Stimulated activated CD8-positive, alpha-beta memory T cell treated with anti-CD3 and anti-CD28 coated beads, Interleukin-7, amount 100 ng/mL, for 4 hours (primary cell): ENCODE measurements around the gene PTTG1IP.

Source experiments
- DNase-seq, 2 donors: peaks; one replicate each; pipeline ENCODE4 v3.0.0-alpha.2; 2020; ENCODE audit warnings: low read depth in 2 of 2

Gene PTTG1IP

DNA sequence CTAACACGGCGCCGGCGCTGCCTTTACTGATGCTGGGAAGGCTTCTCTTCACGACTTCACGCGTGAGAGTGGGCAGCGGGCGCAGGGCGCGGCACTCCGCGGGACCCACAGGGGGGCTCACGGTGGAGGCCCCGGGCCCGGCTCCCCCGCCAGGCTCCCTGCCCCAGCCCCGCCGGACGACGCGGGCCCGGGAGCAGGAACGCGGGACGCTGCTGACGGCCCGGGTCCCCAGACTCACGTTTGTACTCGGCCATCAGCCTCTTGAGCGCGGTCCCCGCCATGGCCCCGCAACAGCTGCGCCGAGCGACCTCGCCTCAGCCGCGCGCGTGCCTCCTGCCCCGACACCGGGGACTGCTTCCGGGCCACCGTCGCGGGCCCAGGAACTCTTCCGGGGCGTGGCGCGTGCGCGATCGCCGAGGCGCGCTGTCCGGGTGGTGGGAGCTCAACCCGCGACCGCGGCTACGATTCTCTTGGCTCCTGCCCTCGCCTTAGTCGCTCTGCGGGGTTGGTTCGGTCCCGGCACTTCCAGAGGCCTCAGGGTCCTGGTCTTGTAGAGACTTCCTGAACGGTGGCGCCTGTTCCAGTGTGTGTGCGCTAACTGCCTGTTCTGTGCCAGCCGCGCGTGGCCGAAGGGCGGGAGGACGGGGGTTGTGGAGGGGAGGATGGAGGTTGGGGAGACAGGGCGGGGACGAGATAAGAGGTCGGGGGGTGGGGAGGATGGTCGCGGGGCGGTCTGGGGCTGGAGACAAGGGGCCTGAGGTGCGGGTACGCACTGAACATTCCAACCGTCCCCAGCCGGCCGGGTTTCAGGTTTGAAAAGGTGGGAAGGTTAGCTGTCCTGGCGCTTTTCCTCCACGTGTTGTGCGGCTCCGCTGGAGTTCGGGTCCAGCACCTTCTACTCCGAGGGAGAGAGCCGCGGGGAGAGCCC is 71.8 kb downstream of the PTTG1IP start, which contains the start of gene UBE2G2:
UBE2G2 (minus strand) TSS at position 353 of the 928 bp plus-strand sequence; CDS start at position 281, 72 bp downstream.
- peak; percentile 54 to 83 for DNase-seq

DNA sequence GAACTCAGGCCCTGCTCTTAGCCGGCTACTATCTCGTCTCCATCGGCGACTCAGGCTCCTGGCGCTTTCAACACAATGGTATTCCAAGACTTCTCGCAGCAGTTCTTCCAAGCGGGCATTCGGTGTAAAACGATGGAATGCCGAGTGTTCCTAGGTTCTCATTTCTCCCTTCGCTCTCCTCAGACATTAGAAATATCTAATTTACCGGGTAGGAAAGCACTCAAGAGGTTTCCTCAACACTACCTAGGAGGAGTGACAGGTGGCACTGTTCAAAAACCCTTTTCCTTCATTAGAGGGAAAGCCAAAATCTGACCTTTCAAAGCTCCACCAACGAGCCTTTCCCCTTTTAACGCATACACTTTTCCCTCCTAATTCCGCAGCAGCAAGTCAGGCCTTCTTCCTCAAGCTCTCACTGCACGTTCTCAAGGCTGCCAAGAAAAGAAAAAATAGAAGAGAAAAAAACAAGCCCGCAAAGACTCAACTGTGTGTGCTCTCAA is 72.5 kb downstream of the PTTG1IP start:
- no peak for DNase-seq

DNA sequence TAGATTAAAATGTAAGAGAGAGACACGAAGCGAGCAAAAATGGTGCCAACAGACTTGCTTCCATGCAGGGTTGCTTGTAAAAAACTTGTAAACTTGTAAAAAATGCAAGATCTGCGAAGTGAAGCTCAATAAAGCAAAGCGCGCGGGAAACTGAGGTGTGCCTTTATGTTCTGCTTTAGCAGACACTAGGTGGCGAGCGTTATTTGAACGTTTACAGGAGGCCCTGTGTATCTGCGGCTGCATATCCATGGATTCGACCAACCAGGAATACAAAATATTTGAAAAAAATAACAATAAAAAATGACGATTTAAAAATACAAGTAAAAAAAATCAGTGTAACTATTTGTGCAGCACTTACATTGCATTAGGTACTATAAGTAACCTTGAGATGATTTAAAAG is 73.4 kb downstream of the PTTG1IP start:
- no peak for DNase-seq

DNA sequence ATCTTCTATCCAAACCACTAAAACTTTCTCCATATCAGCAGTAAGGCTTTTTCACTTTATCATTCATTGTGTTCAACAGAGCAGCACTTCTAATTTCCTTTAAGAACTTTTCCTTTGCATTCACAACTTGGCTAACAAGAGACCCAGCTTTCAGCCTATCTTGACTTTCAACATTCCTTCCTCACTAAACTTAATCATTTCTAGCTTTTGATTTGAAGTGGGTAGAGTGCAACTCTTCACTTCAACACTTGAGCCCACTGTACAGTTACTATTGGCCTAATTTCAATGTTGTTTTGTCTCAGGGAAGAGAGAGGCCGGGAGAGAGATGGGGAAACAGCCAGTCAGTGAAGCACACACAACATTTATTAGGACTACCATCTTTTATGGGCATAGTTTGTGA is 73.8 kb downstream of the PTTG1IP start:
- DNase-seq, result no peak
